Measurements from ENCODE around the gene CHMP1A.

CHMP1A gene

DNA sequence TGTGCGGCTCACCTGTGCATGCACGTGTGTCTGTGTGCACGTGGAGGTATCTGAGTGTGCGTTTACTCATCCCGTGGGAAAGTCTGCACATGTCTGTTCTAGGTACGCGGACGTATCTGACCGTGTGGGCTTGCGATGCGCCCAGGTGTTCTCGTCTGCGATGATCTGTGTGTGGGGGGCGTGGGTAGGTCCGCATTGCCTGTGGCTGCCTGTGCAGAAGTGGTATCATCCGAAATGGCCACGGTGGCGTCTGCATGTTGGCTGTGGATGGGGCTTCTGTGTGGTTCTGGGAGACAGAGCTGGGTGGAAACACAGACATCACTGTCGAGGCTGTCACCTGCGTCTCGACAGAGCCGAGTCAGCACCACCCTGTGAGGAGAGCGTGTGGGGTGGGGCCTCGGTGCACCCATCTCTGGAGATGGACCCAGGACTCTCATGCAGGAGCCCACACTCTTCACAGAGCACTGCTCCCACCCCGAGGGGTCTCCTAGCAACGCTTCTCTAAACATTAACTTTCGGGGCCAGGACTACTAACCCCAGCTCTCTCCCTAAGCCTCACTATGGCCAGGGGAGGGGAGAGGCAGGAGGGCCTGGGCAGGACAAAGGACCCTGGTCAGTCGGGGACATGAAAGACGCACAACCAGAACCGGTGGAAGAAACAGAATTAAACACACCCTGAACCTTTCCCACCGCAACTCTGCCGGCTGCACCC lies 35.7 kb downstream of the CHMP1A start:
- DNase-seq = no peak

DNA sequence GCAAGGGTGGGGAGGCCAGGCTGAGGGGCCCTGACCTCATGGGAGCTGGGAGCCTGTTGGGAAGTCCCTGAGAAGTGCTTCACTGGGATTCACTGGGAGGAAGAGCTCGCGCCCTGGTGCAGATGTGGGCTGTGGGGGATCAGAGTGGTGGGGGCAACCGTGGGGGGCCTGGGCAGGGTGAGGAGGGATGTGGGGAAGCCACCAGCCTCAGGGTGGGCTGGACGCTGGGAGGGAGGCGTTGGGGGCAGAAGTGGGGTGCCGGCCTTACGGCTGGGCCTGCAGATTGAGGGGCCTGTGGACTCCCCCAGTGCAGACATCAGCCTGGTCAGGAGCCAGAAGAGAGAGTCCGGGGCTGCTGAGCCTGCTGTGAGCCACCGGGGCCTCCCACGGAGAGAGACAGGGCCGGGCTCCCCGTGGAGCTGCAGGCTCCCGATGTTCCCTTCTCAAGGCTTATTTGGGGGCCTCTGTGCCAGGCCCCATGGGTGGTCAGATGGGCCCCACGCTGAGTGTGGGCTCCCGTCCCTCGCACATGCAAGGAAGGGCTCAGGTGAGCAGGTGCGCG lies 36.3 kb downstream of the CHMP1A start:
- no peak for DNase-seq

DNA sequence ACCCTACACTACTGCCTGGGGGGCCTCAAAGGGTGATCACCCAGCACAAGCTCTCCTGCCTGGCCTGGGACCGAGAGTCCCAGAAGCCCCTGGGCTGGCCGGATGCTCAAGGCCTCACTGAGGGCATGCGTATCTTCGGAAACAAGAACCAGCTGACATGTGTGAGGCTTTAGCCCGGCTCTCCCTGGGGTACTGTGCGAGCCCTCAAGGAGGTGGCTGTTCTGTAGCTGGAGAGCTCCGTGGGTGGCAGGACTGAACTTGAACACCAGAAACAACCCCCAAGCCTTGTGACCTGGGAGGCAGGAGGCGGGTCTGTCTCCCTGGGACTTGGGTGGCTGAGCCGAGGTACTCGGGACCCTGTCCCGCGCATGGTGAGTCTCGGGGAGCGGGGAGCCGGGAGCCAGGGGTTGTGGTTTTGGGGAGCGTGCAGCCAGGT lies 37.1 kb downstream of the CHMP1A start:
- no peak for DNase-seq

DNA sequence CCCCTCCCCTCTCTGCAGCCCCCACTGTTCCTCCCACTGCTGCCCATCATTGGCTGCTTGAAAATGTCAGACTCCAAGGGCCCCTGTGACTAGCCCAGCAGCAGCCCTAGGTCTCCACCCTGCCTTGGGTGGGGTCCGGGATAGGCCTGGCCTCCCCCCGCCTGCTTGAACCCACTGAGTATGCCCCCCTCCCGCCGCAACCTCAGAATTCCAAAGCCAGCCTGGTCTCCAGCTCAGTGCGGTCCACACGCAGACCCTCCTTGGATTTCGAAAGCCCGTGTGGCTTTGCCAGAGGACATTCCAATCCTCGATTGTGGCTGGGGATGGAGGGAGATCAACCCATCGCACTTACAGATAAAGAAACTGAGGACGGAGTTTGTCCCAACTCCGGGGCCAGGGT lies 37.7 kb downstream of the CHMP1A start:
- no peak for DNase-seq

DNA sequence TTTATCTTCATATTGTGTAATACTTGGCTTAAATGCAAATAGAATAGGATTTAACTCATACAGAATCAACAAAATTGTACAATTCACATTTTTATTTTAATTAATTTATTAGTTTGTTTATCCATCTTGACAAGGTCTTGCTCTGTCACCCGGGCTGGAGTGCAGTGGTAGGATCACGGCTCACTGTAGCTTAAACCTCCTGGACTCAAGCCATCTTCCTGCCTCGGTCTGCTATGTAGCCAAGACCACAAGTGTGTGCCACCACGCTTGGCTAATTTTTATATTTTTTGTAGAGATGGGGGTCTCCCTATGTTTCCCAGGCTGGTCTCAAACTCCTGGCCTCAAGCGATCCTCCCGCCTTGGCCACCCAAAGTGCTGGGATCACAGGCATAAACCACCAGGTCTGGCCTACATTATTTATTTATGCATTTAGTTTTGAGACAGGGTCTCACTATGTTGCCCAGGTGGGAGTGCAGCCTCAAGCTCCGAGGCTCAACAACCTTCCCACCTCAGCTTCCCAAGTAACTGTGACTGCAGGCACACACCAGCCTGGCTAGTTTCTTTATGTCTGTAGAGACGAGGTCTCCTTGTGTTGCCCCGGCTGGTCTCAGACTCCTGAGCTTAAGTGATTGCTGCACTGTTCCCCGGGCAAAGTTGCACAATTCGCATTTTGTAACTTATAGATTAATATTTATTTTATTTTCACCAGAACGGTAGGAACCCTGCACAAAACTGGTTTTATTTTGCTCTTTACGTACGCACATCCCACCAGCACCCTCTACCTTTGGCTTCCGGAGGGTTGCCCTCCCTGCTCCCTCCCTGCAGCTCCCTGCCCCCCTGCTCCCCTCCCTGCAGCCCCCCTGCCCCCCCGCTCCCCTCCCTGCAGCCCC lies 39.2 kb downstream of the CHMP1A start:
- peak; percentile 17 for DNase-seq

DNA sequence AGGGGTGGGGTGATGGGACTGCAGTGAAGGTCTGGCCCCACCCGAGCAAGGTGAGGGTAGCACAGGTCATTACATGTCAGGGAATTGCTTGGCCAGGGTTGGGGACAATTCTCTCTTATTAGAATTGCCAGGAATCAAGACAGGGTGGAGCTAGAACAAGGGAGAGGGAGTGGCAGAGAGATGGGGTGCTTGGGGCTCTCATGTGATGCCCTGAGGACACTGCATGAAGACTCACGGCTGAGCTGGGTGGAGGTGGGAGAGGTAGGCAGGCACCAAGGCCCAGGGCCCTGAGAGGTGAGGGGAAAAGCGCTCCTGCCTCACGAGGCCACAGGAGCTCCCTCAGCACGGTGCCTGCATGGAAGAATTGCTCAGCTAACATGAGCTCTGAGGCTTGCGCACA lies 40.5 kb downstream of the CHMP1A start:
- DNase-seq = no peak

DNA sequence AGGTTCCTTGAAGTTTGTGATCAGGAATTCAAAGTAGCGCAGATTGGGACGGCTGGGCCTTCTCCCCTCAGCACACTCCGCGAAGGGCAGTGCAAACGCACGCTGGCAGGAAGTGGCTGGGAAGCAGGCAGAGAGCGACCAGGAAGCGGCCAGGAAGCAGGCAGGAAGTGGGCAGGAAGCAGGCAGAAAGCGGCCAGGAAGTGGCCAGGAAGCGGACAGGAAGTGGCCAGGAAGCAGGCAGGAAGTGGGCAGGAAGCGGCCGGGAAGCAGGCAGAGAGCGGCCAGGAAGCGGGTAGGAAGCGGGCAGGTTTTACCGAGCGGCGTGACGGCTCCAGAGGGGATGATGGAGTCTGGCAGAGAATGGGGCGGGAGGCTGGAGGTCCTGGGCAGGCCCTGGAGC lies 40.9 kb downstream of the CHMP1A start:
- no peak for DNase-seq

DNA sequence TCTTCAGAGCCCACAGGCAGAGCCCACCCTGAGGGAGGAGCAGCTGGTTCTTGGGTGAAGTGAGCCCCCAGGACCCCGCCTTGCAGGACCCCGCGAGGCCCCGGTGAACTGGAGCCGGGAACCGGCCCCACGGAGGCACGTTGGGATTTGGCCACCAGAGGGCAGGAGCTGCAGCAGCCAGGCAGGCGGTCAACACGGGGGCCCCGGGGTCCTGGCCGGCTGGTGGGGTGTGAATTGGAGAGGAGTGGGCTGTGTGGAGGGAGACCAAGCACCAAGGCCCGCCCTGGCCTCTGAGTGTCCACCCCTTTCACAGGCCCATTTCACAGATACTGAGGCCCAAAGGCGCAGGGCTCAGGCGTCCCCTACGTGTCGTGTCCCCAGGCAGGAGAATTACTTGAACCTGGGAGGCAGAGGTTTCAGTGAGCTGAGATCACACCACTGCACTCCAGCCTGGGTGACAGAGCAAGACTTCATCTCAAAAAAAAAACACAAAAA lies 41.9 kb downstream of the CHMP1A start:
- DNase-seq = no peak

DNA sequence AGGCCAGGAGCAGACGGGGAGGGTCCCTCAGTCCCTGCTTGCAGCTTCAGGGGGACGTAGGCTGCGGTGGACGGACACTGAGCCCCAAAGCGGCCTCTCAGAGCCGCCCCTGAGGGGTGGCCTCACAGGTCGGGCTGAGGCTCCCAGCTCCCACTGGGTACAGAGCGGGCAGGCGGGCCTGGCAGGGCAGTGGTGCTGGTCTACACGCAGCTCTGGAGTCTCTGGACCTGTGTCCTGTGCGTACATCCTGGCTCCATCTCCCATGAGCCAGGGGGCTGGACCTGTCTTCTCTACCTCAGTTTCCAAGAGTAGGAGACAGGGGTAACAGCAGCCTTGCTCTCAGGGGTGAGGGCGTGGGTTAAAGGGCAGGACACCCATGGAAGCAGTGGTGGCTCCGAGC lies 42.3 kb downstream of the CHMP1A start:
- DNase-seq = no peak

DNA sequence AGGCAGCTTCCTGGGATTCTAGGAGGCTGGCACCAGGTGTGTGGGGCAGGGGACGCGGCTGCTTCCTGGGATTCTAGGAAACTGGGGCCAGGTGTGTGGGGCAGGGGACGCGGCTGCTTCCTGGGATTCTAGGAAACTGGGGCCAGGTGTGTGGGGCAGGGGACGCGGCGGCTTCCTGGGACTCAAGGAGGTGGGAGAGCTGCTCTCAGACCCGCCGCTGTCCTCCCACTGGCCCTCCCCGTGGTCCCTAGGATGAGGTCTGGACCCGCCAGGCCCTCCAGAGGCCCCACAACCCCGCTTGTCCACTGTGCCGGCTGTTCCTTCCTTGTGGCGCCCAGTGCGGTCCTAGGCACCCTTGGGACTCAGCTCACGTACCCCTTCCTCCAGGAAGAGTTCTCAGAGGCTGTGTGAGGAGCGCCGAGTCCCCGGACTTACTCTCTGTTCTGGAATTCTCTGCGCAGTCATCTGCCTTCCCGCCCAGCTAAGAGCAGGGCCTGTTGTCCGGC lies 43.5 kb downstream of the CHMP1A start:
- DNase-seq = no peak

DNA sequence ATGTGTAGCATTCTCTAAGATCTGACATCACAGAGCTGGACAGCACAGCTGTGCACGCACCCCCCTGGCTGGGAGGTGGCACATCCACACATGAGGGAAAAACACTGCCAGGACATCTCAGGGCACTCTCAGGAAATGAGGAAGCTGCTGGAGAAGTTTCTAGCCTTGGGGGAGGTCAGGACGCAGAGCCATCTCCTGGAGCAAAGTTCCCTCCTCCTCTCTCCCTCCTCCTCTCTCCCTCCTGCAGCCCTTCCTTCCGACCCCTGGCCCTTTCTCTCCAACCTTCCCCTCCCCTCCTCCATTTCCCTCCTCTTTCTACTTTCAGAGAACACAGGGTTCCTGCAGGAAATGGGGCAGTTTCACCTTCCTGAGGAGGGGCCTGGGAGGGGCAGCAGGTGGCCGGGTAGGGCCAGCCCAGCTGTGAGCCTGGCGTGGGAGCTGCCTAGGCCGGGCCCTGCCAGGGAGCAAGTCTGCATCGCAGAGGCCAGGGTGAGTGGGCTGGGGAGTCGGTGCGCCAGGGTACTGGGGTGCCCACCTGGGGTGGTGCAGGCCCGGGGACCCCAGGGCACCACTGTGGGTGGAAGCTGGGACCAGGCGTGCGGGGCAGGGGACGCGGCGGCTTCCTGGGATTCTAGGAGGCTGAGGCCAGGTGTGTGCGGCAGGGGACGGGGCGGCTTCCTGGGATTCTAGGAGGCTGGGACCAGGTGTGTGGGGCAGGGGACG lies 44.1 kb downstream of the CHMP1A start, which contains the start of gene DPEP1:
DPEP1 (plus strand) TSS at position 412 of the 723 bp plus-strand sequence. CDS start 16,769 bp downstream, outside the sequence.
- peak; percentile 12 for DNase-seq

DNA sequence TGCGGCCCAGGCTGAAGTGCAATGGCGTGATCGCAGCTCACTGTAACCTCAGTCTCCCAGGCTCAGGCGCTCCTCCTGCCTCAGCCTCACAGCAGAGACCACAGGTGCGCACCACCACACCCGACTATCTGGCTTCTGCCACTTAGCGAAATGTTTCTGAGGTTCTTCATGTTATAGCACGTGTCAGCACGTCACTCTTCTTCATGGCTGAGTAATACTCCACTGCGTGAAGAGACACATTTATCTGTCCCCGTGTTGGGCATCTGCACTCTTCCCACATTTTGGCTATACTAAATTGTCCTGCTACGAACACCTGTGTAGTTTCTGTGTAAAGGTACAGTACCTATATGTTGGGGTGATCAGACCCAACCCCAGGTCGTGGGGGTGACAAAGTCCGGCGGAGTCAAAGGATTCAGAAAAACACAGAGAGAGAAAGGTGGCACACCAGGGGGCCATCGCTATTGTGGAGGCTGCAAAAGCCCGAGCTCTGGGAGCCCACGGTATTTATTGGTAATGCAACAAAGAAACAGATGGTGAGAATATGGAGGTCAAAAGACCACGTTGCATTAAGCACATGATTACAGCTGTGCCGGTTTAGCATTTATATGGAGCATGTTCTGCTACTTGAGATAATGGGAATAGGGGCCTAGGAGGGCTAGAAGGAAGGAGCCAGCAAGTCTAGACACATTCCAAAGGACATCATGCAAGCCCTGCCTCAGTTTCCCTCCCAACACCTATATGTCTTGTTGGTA lies 44.9 kb downstream of the CHMP1A start:
- DNase-seq = no peak

DNA sequence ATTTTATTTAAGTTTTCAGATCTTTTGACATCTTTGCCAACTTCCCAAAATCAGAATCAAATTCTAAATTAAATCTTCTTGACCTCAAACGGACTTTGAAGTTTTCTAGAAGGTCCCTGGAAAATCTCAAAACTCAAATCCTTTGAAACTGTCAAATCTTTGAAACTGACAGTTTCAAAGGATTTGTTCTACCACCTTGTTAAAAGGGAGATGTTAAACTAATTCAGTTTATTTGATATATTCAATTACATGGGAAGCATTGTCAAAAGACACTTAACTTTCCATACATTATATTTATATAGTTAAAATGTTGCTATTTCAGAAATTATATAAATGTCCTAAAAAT lies 47.4 kb downstream of the CHMP1A start:
- DNase-seq = no peak

DNA sequence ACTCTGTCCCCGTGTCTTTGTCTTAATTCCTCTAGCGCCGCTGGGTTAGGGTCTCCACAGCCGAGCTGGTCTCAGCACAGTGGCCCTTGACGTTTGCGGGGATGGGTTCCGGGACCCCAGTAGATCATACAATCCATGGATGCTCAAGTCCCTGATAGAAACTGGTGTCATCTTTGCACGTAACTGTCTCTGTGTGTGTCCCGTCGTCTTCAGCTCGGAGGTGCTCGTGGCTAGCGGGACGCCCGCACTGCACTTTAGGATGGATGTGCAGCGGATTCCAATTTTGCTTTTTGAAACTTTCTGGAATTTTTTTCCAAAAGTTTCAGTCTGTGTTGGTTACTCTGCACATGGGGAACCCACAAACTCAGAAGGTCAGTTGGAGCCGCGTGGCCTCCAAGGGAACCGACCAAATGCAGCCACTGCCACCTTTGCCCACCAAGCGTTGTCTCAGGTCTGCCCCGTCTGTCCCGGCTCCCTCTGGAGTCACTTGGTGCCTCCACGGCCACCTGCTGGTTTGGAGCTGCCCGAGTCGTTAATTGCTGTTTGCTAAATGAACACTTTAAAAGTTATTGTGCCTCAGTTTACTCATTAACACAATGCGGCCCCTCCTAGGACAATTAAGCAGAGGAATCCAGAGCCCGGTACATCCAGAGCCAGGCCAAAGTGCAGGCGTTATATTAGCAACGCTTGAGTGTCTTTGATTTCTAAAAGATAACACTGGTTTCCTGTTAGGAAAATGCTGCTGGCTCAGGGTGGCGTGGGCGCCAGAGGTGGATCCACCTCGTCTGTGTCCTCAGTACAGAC lies 49.4 kb downstream of the CHMP1A start:
- DNase-seq = no peak

DNA sequence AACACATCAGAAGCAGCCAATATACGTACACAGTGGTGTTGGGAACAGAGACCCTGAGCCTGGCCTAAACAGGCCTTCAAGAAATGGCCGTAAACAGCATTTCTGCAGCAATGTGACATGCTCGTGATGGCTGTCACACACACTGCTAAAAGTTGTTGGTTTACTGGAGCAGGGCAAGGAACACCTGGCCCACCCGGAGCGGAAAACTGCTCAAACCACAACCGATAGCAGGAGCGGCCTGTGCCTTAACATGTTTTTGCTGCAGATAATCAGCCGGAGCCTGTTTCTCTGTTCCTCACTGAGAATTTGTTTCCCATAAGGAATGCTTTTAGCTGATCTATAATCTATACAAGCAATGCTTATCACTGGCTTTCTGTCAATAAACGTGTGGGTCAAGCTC lies 50.1 kb downstream of the CHMP1A start:
- DNase-seq = no peak

DNA sequence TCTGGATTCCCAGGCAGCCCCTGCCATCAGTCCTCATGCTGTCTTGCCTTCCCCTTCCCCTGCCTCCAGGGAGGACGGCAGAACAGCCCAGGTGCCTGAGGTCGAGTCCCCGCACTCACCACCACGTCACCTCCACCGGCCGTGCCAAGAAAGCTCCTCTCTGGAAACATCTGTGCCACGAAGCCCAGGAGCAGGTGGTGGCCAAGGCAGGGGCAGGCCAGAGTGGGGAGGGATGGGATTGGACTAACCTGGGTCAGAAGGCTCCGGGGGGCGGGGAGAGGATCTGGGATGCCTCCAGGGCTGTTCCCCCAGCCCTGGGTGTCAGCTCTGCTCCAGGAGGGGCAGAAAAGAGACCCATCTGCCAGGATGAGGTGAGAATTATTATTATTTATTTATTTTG lies 51.5 kb downstream of the CHMP1A start:
- DNase-seq = no peak

DNA sequence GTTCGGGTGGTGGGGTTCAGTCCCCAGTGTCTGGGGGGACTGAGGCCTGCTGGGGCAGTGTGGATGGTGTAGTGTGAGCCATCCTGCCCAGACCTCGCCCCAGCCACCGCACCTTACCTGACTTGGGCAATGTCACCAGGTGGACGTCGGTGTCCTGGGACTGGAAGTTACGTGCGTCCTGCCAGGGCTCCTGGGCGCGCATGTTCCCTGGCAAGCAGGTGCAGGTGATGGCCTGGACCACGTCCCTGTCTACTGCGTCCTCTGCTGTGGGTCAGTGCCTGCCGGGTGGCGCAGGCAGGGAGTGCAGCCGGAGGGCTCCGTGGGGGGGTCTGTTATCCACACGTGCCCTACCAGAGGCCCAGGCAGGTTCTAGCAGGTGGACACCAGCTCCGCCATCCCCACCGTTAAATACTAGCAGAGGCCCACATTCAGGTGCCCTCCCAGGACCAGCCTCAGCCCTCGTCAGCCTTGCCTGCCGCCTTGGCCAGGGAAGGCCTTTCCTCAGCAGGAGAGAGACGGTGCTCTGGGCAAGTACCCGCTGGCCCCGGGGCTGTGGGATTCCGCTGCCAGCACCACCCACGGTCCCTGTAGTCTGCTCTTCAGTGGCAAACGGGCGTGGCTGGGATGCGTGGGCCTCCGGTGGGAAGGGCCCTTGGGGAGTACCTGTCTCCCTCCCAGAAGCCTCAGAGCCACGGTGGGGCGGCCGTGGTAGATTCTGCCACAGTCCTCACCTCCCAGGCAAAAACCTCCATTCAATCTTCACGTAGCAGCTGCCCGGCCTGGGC lies 52.1 kb downstream of the CHMP1A start:
- DNase-seq = no peak

DNA sequence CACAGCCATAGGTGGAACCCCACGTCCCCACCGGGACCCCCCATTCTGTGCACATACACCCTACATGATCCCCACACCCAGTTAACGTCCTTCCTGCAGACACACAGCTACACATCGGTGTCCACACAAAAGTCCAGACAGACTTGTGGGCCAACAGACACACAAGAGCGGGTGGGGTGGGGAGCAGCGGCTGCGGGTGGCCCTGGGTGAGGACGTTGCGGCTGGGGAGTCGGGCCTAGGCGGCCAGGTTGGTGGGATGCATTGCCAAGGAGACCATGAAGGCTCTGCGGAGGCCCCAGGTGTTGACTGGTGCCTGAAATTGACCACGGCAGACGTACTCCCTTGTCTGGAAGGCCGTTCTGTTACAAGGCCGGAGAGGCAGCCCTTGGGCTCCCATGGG lies 52.7 kb downstream of the CHMP1A start:
- no peak for DNase-seq

DNA sequence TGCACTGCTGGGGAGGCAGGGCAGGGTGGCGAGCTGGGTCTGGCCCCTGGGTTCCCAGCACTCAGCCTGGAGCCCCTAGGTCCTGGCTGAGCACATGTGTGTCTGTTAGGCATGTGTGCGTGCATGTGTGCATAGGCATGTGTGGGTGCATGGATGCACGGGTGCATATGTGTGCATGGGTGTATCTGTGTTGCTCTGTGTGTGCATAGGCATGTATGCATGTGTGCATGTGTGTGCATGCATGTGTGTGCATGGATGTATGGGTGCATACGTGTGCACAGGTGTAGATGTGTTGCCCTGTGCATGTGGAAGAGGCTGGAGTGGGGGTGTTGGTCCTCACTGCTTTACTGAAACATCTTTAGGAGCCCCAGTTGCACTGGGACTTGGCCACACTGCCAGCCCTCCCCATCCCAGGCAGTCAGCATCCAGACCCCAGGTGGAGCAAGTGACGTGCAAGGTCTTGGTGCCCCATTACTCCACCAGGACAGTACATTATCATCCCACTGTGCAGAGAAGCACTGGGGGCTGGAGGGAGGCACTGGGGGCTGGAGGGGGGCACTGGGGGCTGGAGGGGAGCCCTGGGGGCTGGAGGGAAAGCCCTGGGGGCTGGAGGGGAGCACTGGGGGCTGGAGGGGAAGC lies 54.4 kb downstream of the CHMP1A start:
- DNase-seq = no peak

All from MV-4-11 (cell line).